GM19238 (cell line): Measurements from ENCODE around the gene ZNF891.

Source experiments
- DNase-seq: peaks from one replicate; pipeline ENCODE4 v3.0.0; 2011; ENCODE audit warnings: low spot score; ENCODE audit not compliant: insufficient read length

The ZNF891 gene

DNA sequence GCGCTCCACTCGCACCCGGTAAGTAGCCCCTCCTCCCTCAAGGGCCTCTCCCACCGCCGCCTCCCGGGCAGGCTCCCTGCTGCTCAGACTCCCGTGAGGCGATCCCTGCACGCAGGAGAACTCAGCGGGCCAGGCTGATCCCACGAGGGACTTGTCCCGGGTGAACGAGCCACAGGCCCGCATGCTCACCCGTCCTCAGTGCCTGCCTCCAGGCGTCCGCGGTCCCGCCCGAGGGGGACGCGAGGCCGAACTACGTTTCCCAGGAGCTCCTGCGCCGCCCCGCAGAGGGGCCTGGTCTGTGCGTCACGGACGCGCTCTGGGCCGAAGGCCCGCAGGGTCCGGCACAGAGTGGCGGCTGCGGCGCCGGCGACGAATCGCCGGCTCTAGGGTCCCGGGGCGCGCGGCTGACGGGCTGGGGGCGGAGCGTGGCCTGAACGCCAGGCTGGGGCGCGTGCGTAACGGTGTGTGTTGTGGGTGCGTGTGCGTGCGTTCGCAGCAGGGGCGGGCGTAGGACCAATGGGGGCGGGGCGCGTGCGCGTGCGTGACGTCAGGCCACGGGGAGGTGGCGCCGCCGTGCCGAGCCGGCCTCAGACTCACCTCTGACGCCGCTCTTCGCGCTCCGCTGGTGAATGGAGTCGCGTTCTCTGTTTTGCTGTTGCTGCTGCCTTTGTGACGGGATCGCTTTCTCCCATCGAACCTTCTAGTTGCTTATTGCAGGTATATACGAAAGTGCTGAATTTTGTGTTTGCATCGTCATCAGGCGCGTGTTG is at the start of gene ZNF891, which contains the start of gene ZNF10:
Gene ZNF891 (minus strand): TSS at position 237 of the 770 bp plus-strand sequence. CDS start 8,356 bp downstream, outside the sequence.
Gene ZNF10 (plus strand): TSS at position 590 of the 770 bp plus-strand sequence. CDS start 13,866 bp downstream, outside the sequence.
- DNase-seq, result peak; percentile 55

DNA sequence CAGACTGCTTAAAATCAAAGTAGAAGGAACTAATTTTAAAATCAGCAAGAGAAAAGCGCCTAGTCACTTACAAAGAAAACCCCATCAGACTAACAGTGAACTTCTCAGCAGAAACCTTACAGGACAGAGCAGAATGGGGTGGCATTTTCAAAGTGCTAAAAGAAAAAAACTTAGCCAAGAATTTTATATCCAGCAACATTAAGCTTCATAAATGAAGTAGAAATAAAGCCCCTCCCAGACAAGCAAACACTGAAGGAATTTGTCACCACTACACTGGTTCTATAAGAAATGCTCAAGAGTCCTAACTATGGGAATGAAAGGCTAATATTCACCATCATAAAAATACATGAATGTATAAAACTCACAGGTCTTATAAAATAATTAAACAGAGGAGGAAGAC is 44.8 kb upstream of the ZNF891 start:
- no peak for DNase-seq

DNA sequence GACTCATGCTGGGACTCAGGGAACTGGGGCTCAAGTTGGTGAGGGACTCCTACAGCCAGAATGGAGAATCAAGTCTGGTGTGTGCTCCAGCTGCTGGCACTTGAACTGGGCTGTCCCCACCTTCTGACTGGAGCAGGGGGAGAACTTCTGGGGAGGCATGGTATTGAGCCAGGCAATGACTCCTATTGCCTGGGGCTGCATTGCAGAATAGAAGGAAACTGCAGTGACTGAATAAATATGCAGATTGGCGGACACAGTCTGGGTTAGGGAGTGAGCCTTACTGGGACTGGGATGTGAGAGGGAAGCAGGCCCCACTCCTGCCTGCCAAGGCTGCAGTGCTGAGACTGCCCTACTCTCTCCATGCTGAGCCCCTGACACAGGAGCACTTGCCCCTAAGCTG is 42.4 kb upstream of the ZNF891 start:
- DNase-seq, result no peak

DNA sequence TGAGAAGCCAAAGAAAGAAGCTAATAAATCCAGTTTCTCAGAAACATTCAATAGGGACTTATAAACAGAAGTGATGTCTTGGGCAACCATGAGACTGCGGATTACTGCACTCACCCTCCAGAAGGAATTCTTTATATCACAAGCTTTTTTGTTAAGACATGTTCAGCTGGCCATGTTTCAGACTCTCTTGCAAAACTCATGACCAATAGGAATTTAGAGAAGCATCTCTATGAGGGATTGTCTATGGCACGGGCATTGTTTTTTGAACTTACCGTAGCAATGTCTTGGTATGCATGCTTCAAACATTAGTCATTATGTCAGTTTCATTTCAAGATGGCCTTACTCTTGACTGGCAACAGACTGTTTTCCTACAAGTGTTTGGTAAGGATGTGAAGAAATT is 35.7 kb upstream of the ZNF891 start:
- DNase-seq, result no peak

DNA sequence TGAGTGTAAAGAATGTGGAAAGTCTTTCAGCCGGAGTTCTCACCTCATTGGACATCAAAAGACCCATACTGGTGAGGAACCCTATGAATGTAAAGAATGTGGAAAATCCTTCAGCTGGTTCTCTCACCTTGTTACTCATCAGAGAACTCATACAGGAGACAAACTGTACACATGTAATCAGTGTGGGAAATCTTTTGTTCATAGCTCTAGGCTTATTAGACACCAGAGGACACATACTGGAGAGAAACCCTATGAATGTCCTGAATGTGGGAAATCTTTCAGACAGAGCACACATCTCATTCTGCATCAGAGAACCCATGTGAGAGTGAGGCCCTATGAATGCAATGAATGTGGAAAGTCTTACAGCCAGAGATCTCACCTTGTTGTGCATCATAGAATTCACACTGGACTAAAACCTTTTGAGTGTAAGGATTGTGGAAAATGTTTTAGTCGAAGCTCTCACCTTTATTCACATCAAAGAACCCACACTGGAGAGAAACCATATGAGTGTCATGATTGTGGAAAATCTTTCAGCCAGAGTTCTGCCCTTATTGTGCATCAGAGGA is 26.1 kb upstream of the ZNF891 start:
- DNase-seq, result no peak

DNA sequence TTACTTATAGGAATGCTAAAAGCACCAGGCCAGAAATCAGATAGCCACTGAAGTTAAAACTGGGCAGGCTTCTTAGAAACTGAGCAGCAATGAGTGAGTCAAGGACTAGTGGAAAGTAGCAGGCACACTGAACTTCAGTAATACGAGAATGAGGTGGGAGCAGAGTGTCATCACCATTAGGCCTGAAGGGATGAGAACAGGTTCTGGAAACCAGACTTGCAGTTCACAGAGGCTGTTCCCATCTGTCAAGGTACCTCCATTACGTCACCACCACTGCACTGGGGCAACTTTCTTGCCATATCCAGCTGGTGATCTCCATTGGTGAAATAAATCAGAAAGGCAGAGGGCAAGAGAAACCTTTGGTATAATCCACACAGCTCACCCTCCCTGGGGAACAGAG is 15.9 kb upstream of the ZNF891 start:
- DNase-seq, result no peak

DNA sequence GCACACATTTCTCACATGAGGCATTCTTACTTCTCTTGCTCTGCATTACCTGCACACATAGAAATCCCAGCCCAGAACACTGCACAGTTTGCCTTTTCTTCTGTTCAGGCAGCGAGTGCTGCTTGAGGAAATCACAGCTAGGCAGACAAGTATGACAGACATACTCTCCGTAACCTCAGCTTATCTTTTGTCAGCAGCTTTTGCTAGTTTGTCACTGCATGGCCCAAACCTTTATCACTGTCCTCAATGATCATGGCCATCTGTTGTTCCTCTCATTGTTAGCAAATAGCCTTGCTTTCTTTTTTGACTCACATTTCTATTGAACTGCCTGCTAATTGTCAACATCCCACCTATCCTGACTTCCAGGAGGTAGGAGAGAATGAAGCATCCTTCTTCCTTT is 5.7 kb upstream of the ZNF891 start:
- no peak for DNase-seq

DNA sequence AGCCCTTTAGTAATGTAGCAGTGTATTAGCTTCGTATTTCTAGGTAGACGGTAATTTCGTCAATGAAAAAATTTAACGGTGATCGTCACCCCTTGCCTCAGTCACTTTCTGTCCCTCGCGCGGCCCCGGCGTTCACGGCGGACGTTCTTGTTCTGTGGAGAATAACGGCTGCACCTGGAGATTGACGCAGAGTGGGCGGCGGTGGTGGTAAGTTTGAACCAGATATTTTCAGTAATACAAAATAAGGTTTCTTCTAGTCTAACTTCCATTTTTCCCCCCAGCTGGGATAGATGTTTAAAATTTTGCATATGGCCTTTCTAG is 694 bp upstream of the ZNF891 start:
- DNase-seq, result no peak

DNA sequence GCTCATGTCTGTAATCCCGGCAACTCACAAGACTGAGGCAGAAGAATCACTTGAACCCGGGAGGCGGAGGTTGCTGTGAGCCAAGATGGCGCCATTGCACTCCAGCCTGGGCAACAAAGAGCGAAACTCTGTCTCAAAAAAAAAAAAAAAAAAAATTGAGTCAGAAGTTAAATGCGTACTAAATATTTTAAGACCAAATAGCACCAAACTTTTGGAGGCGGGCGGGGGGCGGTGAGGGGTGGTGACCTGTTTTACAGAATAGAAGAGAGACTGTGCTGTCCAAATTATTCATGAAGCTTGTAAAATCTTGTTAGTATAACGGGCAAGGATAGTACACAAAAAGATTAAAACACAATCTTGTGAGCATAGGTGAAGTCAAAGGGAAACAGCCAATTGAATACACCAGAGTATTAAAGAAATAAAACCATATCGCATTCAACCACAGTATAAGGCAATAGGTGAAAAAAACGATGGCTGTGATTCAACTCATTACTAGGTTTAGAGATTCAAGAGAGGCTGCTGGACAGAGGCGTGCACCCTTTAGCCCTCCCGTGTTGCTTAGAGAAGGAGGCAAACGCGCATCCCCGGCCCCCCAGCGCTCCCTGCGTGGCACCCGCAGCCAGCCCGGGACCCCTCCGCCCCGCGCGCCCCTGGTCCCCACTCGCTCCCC is 571 bp downstream of the ZNF891 start:
- DNase-seq, result no peak

DNA sequence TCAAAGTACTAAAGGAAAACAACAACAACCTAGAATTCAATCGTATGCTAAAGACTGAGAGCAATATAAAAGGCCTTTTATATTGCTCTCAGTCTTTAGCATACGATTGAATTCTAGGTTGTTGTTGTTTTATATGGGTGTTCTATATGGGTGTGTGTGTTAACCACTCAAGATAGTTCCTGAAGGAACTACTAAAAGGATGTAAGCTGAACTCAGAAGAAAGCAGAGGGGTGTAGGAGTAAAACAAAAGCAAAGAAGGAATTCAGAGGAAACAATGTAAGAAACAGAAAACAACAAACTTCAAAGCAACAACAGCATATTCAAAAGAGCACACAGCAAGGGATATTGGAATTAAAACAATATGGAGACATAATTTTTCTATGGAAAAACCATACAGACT is 5.4 kb downstream of the ZNF891 start:
- DNase-seq, result no peak

DNA sequence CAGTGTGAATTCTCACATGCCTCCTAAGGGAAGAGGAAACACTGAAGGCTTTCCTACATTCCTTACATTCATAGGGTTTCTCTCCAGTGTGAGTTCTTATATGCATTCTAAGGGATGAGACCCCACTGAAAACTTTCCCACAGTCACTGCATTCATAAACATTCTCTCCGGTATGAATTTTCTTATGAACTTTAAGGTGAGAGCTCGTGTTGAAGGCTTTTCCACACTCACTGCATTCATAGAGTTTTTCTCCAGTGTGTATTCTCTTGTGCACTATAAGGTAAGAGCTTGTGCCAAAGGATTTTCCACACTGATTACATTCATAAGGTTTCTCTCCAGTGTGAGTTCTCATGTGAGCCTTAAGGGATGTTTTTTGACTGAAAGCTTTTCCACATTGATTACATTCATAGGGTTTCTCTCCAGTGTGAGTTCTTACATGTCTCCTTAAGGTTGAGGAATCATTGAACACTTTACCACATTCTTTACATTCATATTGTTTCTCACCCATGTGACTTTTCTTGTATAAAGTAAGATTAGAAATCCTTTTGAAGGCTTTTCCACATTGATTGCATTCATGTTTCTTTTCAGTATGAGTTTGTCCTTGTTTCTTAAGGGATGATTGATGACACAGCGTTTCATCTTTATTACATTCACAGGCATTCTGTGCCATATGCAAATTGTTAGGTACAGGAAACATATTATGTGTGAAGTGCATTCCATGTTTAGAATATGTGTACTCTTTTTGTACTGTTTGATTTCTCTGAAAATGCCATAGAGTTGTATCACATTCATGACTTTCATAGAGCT is 9.5 kb downstream of the ZNF891 start:
- DNase-seq, result no peak

DNA sequence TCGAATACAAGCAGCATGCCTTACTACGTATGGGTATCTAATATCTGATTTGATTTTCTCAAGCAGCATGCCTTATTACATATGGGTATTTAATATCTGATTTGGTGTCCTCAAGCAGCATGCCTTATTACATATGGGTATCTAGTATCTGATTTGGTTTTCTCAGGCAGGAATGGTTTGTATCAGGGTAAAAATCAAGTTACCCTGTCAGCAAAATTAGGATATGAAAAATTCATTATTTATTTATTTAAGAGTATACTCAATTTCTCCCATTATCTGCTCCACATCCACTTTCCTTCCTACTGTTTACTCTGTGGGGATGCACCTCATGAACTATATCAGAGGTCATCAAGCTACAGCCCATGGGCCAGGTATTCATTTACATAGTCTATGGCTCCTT is 21.9 kb downstream of the ZNF891 start:
- no peak for DNase-seq

DNA sequence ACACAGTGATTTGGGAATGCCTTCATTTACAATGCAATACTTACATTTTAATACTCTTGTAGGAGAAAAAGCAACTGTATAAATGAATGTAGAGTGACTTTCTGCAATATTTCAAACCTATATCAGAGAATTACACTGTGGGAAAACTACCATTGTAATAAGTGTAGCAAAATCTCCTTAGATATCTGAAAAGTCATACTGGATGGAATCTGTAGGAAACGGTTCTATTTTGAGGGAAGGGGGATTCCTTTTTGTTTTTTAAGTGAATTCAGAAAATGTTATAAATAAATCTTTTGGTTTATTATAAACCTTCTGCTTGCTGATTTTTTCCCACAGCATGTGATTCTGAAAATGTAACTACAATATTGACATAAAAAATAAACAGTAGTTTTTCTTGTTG is 23.0 kb downstream of the ZNF891 start:
- DNase-seq, result no peak

DNA sequence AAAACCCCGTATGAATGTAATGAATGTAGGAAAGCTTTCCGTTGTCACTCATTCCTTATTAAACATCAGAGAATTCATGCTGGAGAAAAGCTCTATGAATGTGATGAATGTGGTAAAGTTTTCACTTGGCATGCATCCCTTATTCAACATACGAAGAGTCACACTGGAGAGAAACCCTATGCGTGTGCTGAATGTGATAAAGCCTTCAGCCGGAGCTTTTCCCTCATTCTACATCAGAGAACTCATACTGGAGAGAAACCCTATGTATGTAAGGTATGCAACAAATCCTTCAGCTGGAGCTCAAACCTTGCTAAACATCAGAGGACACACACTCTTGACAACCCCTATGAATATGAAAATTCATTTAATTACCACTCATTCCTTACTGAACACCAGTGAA is 23.8 kb downstream of the ZNF891 start:
- no peak for DNase-seq

DNA sequence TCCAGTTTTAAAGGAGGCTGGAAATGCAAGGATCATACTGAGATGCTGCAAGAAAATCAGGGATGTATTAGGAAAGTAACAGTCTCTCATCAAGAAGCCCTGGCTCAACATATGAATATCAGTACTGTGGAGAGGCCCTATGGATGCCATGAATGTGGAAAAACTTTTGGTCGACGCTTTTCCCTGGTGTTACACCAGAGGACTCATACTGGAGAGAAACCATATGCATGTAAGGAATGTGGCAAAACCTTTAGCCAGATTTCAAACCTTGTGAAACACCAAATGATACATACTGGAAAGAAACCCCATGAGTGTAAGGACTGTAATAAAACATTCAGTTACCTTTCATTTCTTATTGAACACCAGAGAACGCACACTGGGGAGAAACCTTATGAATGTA is 24.5 kb downstream of the ZNF891 start:
- DNase-seq, result no peak

DNA sequence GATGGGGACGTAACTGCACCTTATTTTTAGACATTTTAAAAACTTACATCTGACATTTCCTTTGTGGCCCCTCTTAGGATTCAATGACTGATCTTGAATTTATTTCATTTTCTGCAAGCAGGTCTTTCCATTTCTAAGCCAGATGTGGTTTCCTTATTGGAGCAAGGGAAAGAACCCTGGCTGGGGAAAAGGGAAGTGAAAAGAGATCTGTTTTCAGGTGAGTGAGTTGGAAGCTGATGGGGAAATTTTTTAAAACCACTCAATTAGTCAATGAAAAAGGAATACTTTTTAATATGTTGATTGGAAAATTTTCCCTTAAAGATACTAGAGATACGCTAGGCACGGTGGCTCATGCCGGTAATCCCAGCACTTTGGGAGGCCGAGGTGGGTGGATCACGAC is 46.7 kb downstream of the ZNF891 start:
- no peak for DNase-seq

DNA sequence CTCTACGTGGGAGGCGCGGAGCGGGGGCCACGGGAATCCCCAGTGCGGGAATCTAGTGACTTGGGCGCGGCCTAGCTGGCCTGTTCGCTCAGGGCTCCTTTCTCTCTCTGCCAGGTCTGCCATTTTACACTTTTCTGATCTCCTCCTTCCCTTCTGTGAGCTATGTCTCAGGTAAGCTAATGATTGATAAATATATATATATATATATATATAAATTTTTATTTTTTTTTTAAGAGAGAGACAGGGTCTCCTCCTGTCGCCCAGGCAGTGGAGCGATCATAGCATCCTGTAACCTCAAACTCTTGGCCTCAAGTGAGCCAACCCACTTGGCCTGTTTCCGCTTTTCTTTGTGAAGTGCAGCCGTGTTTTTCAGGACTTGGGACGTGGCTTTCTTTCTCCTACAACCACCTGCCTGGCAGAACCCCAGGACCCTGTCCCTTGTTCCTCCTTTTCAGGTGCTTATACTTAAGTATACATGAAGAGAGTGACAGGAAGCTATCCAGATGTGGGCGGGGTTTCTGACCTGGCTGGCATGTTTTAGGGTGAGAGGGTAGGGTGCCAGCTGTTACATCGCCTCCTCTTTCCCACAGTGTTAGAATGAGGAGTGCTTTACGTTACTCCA is 48.8 kb downstream of the ZNF891 start:
- DNase-seq, result no peak

DNA sequence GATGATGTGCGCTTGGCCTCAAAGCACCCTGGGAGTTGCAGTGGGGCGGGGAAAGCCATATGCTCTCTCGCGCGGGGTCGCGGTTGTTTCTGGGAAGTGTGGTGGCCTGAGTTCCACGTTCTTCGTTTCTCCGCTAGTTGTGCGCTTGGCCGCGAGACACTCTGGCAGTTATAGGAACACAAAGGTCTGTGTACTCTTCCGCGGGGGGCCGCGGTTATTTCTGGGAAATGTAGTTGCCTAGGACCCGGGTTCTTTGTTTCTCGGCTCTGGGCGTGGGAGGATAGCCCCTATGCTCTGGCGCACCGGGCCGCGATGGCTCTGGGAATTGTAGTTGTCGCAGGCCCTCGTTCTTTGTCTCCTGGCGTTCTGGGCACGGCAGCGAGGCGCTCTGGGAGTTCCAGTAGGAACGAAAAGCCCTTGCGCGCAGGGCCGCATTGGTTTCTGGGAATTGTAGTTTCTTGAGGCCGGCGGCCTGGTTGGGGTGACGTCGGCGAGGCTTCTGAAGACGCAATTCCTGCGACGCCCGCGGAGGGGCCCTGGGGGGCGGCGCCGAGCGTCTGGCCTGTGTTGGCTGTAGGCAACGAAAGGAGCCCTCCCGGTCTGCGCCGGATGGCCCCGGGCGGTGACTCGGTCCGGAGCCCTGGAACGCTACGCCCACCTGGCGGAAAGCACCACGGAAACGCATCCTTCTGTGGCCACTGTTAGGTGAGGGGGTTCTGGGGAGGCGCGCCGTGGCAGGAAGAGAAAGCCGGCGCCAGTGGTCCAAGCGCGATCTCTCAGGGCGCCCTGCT is 49.5 kb downstream of the ZNF891 start, which contains the start of gene ZNF140:
Gene ZNF140 (plus strand): TSS at position 556 of the 791 bp plus-strand sequence. CDS start 398 bp downstream, outside the sequence.
- DNase-seq, result peak; percentile 57

DNA sequence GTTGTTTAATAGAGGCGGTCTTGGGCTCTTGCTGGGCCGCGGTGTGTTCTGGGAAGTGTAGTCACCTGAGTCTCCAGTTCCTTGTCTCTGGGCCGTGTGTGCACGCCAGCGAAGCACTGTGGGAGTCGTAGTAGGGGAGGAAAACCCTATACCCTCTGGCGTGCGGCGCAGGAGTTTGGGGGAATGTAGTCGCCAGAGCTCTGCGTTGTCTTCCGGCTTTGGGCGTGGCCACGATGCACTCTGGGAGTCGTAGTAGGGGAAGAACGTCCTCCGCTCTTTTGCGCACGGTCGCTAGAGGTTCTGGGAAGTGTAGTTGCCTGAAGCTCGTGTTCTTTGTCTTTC is 50.1 kb downstream of the ZNF891 start:
- DNase-seq, result peak; percentile 51

DNA sequence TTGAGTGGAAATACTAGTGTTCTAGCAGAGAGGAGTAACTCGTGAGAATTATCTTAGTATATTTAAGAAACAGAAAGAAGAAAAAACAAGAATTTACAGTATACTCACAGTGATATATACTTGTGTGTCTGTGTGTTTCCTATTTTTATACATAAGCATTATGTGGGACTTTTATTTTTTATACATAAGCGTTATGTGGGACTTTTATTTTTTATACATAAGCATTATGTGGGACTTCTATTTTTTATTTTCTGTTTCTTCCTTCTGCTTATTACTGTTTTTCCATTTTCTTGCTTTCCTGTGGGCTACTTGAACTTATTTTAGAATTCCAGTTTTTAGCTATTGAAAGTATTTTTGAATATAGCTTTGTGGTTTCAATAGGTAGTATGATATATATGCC is 56.2 kb downstream of the ZNF891 start:
- DNase-seq, result no peak

DNA sequence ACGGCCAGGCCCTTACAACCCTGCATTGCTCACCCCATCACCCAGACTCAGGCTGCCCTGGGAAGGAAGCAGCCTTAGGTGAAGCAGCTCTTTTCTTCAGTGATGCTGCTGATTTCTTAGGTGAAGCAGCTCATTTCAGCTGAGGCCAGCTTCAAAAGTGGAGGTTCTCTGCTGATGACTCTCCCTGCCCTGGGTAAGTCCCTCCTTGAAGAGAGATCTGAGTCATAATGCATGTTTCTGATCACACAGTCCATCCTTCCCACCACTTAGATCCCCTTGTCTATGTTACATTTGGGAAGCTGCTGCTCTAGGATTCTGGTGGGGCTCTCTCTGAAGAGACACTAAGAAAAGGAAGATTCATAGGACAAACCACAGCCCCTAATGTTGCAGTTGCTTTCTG is 66.5 kb downstream of the ZNF891 start:
- DNase-seq, result no peak
